Measurements from ENCODE around the gene SOS2. TPM values are rescaled to one million over a fixed set of nuclear protein-coding genes. Genes with fewer than 3 reads are reported as not detected.

The SOS2 gene
- total and polyA plus RNA-seq, 7 donors = 11.2 to 40.4 (median 31.9) TPM

DNA sequence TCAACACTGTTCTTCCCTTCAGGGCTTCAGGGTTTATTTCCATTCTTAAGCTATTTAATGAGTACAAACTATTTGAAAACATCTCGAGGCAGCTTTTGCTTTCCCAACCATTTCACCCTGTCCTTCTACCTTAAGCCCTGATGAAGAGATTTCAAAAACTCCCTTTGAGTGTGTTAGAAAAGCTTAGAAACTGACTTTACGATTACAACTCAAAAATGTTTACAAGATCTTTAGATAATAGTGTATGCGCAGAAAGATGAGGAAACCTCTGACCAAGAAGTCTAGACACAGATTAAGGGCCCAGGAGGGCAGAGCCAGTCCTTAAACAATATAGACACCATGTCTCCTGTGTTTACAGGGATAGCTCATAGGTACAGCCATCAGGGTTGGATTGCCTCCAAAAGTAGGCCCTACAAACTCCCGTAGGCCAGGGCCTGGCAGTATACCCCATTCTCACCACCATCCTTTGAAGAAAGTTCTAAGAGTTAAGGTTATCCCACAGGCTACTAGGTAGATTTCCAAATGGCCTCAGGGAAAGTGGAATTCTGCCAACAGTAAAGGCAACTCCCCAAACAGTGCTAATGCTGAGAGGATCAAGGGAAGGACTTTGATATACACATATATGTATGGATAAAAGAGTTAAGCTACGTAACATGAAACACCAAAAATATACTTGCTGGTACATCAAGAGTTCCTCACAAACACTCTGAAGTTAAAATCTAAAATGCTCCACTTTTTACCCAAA, 11.4 kb upstream of the SOS2 start:
- no peak for DNase-seq
- Histone ChIP-seq H3K9me3 (no peaks in the 10 kb centered on the region), H3K27me3 (no peaks in the 10 kb centered on the region), H3K27ac (no peak overlapping the region), H3K4me3 (no peak overlapping the region), H3K4me1 (no peaks in the 10 kb centered on the region), H3K36me3 (peaks cover 0 to 5% (median 0%) of the 10 kb centered on the region in 4 donors)
- no peak for TF ChIP-seq EP300 (IDR thresholded peaks at IDR 0.05)
- intact Hi-C loops (cut with DNase I) = no loop called here
- WGBS, 2 donors = 88 to 90% methylated on average over 5 of the region's 5 CpGs

DNA sequence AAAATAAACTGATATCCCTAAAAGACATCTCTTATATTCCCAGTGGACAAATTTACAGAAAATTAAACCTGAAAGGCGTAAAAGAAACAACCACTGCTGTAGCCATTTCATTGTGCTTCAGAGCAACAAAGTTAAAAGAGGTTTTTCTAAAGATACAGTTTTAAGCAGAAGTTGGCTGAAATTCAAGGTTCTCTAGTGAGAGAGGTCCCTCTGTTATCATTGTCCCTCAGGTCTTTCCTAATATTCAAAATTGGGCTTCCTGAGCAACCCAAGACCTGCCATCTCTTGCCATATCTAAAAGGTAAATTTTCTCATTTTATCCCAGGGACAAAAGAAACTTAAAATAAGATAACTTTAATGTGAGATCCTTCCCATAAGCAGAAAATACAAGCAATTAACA, 10.7 kb upstream of the SOS2 start:
- DNase-seq = no peak
- WGBS, 2 donors = 96 to 100% methylated on average over 1 of the region's 1 CpG

DNA sequence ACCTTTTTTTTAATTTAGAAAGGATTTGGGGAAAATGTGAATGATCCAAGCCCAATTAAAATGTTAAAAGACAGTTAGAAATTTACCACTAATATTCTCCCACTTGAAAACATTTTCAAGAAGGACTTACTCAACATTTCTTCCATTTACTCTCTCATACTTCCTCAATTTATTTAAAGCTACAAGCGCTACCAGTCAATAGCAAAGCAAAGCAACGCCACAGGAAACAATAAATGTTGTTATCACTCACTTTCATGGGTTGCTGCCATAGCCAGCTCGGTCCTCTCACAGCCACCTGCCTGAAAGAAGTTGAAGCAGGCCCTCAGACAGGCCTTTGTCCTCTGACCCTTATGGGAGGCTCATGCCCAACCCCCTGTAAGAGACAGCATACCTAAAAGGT, 6.0 kb upstream of the SOS2 start:
- H3K9me3 ChIP-seq = no peaks in the 10 kb centered on the region
- intact Hi-C loops (cut with DNase I) = no loop called here
- H3K4me1 ChIP-seq = peaks cover 0 to 13% (median 3%) of the 10 kb centered on the region in 4 donors
- H3K36me3 ChIP-seq = no peaks in the 10 kb centered on the region
- H3K27me3 ChIP-seq = no peaks in the 10 kb centered on the region
- 9 to 15% methylated on average over 3 of the region's 3 CpGs for WGBS, 2 donors
- H3K4me3 ChIP-seq = no peak overlapping the region
- no peak for DNase-seq
- TF ChIP-seq, protein P1, sequence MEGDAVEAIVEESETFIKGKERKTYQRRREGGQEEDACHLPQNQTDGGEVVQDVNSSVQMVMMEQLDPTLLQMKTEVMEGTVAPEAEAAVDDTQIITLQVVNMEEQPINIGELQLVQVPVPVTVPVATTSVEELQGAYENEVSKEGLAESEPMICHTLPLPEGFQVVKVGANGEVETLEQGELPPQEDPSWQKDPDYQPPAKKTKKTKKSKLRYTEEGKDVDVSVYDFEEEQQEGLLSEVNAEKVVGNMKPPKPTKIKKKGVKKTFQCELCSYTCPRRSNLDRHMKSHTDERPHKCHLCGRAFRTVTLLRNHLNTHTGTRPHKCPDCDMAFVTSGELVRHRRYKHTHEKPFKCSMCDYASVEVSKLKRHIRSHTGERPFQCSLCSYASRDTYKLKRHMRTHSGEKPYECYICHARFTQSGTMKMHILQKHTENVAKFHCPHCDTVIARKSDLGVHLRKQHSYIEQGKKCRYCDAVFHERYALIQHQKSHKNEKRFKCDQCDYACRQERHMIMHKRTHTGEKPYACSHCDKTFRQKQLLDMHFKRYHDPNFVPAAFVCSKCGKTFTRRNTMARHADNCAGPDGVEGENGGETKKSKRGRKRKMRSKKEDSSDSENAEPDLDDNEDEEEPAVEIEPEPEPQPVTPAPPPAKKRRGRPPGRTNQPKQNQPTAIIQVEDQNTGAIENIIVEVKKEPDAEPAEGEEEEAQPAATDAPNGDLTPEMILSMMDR (IDR thresholded peaks at IDR 0.05) = no peak
- TF ChIP-seq POLR2A (IDR thresholded peaks at IDR 0.05) = no peak
- TF ChIP-seq EP300 (IDR thresholded peaks at IDR 0.05) = no peak
- TF ChIP-seq POLR2AphosphoS5 (IDR thresholded peaks at IDR 0.05) = no peak
- H3K27ac ChIP-seq = no peak overlapping the region

More for the DNA sequence above, 10.7 kb upstream of the SOS2 start:
- no peaks in the 10 kb centered on the region for H3K4me1 ChIP-seq
- H3K4me3 ChIP-seq = no peak overlapping the region
- TF ChIP-seq EP300 (IDR thresholded peaks at IDR 0.05) = no peak
- TF ChIP-seq, protein P1 (IDR thresholded peaks at IDR 0.05) = no peak
- no peak for TF ChIP-seq POLR2A (IDR thresholded peaks at IDR 0.05)
- no peak for TF ChIP-seq POLR2AphosphoS5 (IDR thresholded peaks at IDR 0.05)
- no peaks in the 10 kb centered on the region for H3K27me3 ChIP-seq
- H3K9me3 ChIP-seq = no peaks in the 10 kb centered on the region
- no peak overlapping the region for H3K27ac ChIP-seq
- intact Hi-C loops (cut with DNase I) = no loop called here
- H3K36me3 ChIP-seq = peaks cover 0 to 5% (median 0%) of the 10 kb centered on the region in 4 donors

DNA sequence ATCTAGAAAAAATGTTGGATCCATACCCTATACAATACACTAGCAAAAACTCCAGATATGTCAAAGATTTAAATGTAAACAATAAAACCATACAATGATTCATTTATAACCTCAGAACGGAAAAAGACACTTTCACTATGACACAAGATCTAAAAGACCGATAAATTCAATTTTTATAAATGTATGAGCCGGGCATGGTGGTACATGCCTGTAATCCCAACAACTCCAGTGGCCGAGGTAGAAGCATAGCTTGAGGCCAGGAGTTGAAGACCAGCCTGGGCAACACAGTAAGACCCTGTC, 2.5 kb upstream of the SOS2 start:
- H3K27ac ChIP-seq = no peak overlapping the region
- 80 to 88% methylated on average over 4 of the region's 4 CpGs for WGBS, 2 donors
- H3K36me3 ChIP-seq = no peaks in the 10 kb centered on the region
- no peaks in the 10 kb centered on the region for H3K27me3 ChIP-seq
- intact Hi-C loops (cut with DNase I) = loop anchor here (5.0 kb wide), 4 partner anchors 78 to 367 kb away; partner anchors contain the start of genes DMAC2L, L2HGDH, MAP4K5 and VCPKMT
- TF ChIP-seq, protein P1 (IDR thresholded peaks at IDR 0.05) = no peak
- no peak for TF ChIP-seq POLR2AphosphoS5 (IDR thresholded peaks at IDR 0.05)
- TF ChIP-seq POLR2A (IDR thresholded peaks at IDR 0.05) = no peak
- TF ChIP-seq EP300 (IDR thresholded peaks at IDR 0.05) = no peak
- DNase-seq = no peak
- H3K4me1 ChIP-seq = peaks cover 0 to 32% (median 21%) of the 10 kb centered on the region in 4 donors
- H3K9me3 ChIP-seq = no peaks in the 10 kb centered on the region
- H3K4me3 ChIP-seq = no peak overlapping the region

DNA sequence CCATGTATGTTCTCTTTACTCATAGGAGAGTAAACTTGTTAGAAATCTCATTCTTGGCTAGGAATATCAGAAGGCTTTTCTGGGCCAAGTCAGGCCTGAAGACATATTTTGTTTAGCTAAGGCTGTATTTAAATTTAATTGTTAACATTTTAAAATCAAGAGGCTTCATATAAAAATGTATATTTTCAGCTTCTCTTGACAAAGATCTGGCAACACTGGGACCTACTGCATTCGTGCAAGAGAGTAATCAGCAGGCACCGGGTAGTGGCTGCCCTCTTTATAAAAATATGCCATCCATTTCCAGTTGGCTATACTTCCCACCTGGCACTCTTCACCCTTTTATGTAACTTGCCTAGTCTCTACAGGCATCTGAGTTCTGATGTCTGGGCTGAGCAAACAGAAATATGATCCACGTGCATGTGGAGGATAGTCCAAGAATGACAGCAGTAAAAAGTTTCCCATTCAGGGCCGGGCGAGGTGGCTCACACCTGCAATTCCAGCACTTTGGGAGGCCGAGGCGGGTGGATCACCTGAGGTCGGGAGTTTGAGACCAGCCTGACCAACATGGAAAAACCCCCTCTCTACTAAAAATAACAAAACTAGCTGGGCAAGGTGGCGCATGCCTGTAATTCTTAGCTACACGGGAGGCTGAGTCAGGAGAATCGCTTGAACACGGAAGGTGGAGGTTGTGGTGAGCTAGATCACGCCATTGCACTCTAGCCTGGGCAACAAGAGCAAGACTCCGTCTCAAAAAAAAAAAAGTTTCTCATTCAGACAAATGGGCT, 2.0 kb upstream of the SOS2 start:
- intact Hi-C loops (cut with DNase I) = loop anchor here (5.0 kb wide), 4 partner anchors 79 to 366 kb away; partner anchors contain the start of genes DMAC2L, L2HGDH, MAP4K5 and VCPKMT
- Histone ChIP-seq H3K4me3 (no peak overlapping the region), H3K27ac (peak overlapping the region; percentile 7 to 99 (median 96)), H3K36me3 (no peaks in the 10 kb centered on the region), H3K27me3 (no peaks in the 10 kb centered on the region), H3K4me1 (peaks cover 0 to 38% (median 24%) of the 10 kb centered on the region in 4 donors), H3K9me3 (no peaks in the 10 kb centered on the region)
- TF ChIP-seq, protein P1 (IDR thresholded peaks at IDR 0.05) = no peak
- no peak for TF ChIP-seq POLR2A (IDR thresholded peaks at IDR 0.05)
- TF ChIP-seq POLR2AphosphoS5 (IDR thresholded peaks at IDR 0.05) = no peak
- no peak for TF ChIP-seq EP300 (IDR thresholded peaks at IDR 0.05)
- WGBS, 2 donors = 61 to 74% methylated on average over 14 of the region's 14 CpGs
- no peak for DNase-seq
